ENCODE results near the gene CDK5RAP2. TPM values are rescaled to one million over a fixed set of nuclear protein-coding genes. Genes with fewer than 3 reads are reported as not detected.

CDK5RAP2 gene
- total RNA-seq, 4 donors from 2014 or later = 41.6 to 77.2 (median 43.2) TPM

DNA sequence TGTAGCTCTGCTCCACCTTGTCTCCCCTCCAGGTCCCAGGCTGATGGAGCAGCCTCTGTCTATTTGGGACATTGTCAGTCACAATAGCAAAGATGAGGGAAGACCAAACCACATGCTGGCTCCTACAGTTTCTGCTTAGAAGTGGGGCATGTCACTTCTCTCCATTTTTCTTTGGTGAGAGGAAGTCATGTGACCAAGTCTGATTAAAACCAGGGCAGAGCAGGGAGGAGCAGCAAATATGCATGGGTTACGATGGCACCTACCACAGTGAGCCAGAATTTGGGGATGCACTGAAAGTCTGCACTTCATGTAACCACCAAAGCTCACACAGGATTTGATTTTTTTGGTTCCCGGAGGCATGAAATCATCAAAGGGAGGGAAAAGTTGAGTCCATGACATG lies 234.6 kb downstream of the CDK5RAP2 start:
- H3K4me1 ChIP-seq = no peaks in the 10 kb centered on the region
- WGBS, 2 donors (ENCODE audit: low coverage in 1 of 2) = 60 to 100% methylated on average over 1 of the region's 2 CpGs
- H3K27me3 ChIP-seq = peaks cover 5% of the 10 kb centered on the region
- no peaks in the 10 kb centered on the region for H3K36me3 ChIP-seq
- H3K27ac ChIP-seq = no peak overlapping the region
- TF ChIP-seq, protein P1, sequence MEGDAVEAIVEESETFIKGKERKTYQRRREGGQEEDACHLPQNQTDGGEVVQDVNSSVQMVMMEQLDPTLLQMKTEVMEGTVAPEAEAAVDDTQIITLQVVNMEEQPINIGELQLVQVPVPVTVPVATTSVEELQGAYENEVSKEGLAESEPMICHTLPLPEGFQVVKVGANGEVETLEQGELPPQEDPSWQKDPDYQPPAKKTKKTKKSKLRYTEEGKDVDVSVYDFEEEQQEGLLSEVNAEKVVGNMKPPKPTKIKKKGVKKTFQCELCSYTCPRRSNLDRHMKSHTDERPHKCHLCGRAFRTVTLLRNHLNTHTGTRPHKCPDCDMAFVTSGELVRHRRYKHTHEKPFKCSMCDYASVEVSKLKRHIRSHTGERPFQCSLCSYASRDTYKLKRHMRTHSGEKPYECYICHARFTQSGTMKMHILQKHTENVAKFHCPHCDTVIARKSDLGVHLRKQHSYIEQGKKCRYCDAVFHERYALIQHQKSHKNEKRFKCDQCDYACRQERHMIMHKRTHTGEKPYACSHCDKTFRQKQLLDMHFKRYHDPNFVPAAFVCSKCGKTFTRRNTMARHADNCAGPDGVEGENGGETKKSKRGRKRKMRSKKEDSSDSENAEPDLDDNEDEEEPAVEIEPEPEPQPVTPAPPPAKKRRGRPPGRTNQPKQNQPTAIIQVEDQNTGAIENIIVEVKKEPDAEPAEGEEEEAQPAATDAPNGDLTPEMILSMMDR (IDR thresholded peaks at IDR 0.05) = no peak
- TF ChIP-seq EP300 (IDR thresholded peaks at IDR 0.05) (no peak), POLR2A (IDR thresholded peaks at IDR 0.05) (no peak), POLR2AphosphoS5 (IDR thresholded peaks at IDR 0.05) (no peak)
- H3K9me3 ChIP-seq = no peaks in the 10 kb centered on the region
- ATAC-seq = no peak
- H3K4me3 ChIP-seq = no peak overlapping the region

DNA sequence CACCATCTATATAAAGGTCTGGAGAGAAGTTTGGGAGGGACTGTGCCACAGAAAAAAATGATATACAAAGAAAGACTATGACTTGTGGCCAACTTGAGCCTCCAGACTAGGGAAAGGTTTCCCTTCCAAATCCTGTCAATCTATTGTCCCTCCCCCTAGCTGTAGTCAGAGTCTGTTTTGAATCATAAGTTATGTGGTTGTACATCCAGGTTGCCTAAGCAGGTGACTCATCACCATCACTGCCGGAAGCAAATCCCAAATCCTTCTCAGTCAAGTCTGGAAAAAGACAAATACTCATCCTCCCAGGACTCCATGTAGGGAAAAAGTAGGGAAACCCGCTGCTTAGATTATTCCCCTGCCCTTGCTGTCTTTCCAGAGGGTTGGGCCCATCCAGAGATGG lies 235.7 kb downstream of the CDK5RAP2 start:
- WGBS, 2 donors (ENCODE audit: low coverage in 1 of 2) = 89 to 100% methylated on average over 1 of the region's 2 CpGs
- ATAC-seq = no peak
- Histone ChIP-seq H3K36me3 (no peaks in the 10 kb centered on the region), H3K27ac (no peak overlapping the region), H3K4me3 (no peak overlapping the region), H3K4me1 (no peaks in the 10 kb centered on the region), H3K27me3 (peaks cover 5% of the 10 kb centered on the region), H3K9me3 (no peaks in the 10 kb centered on the region)
- TF ChIP-seq POLR2A (IDR thresholded peaks at IDR 0.05) = no peak
- TF ChIP-seq, protein P1 (IDR thresholded peaks at IDR 0.05) = no peak
- TF ChIP-seq EP300 (IDR thresholded peaks at IDR 0.05) = no peak
- no peak for TF ChIP-seq POLR2AphosphoS5 (IDR thresholded peaks at IDR 0.05)

DNA sequence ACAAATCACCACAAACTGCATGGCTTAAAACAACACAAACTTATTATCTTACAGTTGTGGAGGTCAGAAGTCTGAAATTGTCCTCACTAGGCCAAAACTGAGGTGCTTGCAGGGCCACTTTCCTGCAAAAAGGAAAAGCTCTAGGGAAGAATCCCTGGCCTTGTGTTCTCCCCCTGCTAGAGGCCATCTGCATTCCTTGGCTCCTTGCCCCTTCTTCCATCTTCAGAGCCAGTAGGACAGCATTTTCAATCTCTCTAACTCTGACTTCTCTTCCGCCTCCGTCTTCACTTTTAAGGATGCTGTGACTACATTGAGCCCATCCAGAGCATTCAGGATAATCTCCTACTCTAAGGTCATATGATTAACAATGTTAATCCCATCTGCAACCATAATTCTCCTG lies 236.6 kb downstream of the CDK5RAP2 start:
- Histone ChIP-seq H3K4me1 (no peaks in the 10 kb centered on the region), H3K9me3 (no peaks in the 10 kb centered on the region), H3K27ac (no peak overlapping the region), H3K36me3 (no peaks in the 10 kb centered on the region), H3K27me3 (peaks cover 2% of the 10 kb centered on the region), H3K4me3 (no peak overlapping the region)
- ATAC-seq = no peak
- WGBS, 2 donors (ENCODE audit: low coverage in 1 of 2) = 76 to 80% methylated on average over 2 of the region's 2 CpGs
- TF ChIP-seq POLR2AphosphoS5 (IDR thresholded peaks at IDR 0.05) (no peak), POLR2A (IDR thresholded peaks at IDR 0.05) (no peak), EP300 (IDR thresholded peaks at IDR 0.05) (no peak)
- TF ChIP-seq, protein P1 (IDR thresholded peaks at IDR 0.05) = no peak

Other genes starting within 250 kb of the CDK5RAP2 start
- 10 to 100 TPM; 19.7 to 24.7 (median 21.5) TPM for gene MEGF9, start 134.3 kb upstream of the CDK5RAP2 start, total RNA-seq
- gene FBXW2, start 213.2 kb upstream of the CDK5RAP2 start, total RNA-seq = 10 to 100 TPM; 41.8 to 57.1 (median 50.0) TPM